CD4-positive, alpha-beta T cell treated with Interferon gamma for 1 hour (primary cell): ENCODE data around the gene CYP27A1.

Experiments
- DNase-seq: peaks from one replicate; pipeline ENCODE4 v3.0.0-alpha.2; 2020

CYP27A1 gene

DNA sequence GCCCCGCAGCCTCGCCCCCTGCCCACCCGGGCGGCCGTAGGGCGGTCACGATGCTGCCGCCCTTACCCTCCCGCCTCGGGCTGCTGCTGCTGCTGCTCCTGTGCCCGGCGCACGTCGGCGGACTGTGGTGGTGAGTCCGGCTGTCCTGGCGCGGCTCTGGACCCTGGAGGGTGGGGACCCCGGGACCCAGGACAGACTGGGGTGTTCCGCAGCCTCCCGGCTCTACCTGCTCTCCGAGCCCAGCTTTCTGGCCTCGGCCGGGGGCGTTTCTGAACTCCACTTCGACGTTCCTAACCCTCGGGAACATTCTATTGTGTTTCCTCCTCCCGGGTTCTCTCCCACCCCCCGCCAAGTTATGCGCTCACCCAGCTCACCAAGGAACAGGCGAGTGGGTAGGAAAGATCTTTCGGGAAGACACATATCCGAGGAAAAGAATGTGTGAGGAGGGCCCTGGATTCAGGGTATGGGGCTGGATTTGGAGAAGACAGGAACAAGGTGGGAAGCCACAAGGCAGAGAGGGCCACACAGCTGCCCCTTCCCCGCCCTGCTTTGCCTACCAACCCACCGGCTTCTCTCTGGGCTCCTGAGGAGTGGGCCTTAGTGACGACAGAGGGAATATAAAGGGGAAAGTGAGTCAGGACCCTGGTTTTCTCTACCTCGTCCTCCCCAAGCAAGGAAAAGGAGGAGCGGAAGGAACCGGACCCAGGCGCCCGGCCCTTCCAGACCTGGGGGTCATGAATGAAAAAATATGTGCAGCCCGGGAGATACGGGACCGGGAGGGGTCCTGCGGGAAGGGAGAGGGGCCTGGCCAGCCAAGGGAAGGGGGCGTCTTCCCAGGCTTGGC is 78.3 kb downstream of the CYP27A1 start:
- no peak for DNase-seq

DNA sequence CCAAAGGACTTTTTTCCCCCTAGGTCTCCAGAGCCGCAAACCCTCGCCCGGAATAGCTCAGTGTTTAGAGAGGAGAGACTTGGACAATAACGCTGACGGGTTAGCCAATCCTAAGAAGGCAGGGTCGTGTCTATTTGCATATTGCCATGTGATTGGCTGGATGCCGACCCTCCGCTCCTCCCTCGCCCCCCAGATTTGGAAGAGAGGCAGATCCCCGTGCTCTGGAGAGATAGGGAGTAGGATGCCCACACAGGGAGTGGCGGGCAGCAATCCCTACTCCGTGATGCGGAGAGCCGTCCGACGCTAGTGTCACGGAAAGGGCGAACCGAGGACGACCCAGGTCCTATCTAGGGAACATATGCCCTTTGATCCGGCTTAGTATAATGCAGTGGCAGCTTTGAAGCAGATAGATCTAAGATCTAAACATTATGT is 79.0 kb downstream of the CYP27A1 start:
- DNase-seq = no peak

DNA sequence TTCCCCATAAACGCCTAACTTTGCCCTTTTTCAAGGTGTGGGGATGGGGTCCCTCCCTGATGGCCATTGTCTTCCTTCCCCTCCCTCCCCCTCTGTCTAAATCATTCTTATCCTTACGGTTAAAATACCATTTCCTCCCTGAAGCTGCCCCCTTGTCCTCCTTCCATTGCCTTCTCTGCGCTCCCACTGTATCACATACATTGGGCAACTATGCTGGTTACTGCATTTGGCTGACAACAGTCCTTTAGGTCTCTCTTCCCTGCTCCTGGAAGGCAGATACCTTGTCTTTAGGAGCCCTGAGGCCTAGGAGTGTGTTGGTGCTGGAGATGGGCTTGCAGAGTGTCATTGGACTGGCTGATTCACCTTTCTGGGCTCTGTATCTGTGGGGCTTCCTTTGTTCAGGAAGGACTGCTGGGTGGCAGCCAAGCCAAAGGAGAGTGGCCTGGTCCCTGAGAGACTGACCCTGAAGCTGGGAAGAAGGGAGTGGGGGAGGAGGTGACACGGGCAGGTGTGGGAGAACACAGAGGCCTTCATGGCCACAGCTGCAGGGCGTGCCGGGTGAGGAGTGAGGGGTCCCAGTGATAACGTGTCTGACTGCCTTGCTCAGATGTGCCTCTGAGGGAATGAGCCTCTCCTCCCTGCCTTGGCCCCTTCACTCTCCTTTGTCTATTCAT is 79.8 kb downstream of the CYP27A1 start:
- no peak for DNase-seq

DNA sequence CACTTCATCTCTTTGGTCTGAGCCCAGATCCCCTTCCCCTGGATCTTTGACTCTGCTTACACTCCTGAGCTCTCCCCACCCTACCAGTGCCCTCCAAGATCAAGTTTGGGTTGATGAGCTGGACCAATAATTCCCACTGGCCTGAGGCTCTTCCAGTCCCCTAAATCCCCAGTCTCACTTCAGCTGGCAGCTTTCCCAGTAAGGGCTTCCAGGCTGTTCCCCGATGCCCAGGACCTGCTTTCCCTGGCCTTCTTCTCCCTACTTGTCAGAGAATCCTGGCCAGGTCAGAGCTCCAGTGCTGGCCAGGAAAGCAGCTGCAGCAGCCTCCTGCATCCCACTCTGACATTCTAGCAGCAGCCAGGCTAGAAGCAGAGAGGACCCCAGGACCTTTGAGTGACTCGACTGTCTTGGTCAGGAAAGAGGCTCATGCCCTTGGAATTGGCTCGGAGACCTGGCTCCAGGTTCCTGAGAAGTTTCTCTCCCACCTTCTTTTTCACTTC is 81.1 kb downstream of the CYP27A1 start:
- no peak for DNase-seq
